ENCODE data around the gene SMARCC1.

- TF ChIP-seq CTCF (conservative IDR thresholded peaks at IDR 0.05; ENCODE audit: low read length) (no peak), EZH2phosphoT487 (IDR thresholded peaks at IDR 0.05; ENCODE audit: borderline replicate concordance) (no peak)
Observed at GRCh38 chr3:47817609-47818008, 35.9 kb upstream of the SMARCC1 start.

All from Loucy (cell line).